GM19025 (cell line): ENCODE data around the gene DLG2.

Source experiments
- ATAC-seq: cut with Tn5 transposase; IDR thresholded peaks from one replicate; pipeline ENCODE4 v1.9.1; 2021; ENCODE audit warnings: mild to moderate bottlenecking, low read depth, moderate library complexity; ENCODE audit not compliant: unreplicated experiment

DLG2 gene

GRCh38 chr11:84724256-84724655, 902.9 kb downstream of the DLG2 start:
- no peak for ATAC-seq

- ATAC-seq = no peak
Measured at GRCh38 chr11:84722583-84723108, 904.5 kb downstream of the DLG2 start.

- ATAC-seq = no peak
Measured at GRCh38 chr11:84721561-84721961, 905.6 kb downstream of the DLG2 start.

- no peak for ATAC-seq
Measured at GRCh38 chr11:84720706-84721402, 906.3 kb downstream of the DLG2 start.

GRCh38 chr11:84719935-84720577, 907.1 kb downstream of the DLG2 start:
- ATAC-seq = no peak

- no peak for ATAC-seq
Measured at GRCh38 chr11:84714316-84714780, 912.8 kb downstream of the DLG2 start.

GRCh38 chr11:84691830-84692229, 935.3 kb downstream of the DLG2 start:
- ATAC-seq = no peak

GRCh38 chr11:84687433-84687832, 939.7 kb downstream of the DLG2 start:
- no peak for ATAC-seq

- no peak for ATAC-seq
Measured at GRCh38 chr11:84686716-84687115, 940.4 kb downstream of the DLG2 start.

- no peak for ATAC-seq
Measured at GRCh38 chr11:84685976-84686375, 941.2 kb downstream of the DLG2 start.

- no peak for ATAC-seq
Measured at GRCh38 chr11:84685149-84685548, 942.0 kb downstream of the DLG2 start.

- ATAC-seq = no peak
Measured at GRCh38 chr11:84681456-84681855, 945.7 kb downstream of the DLG2 start.

GRCh38 chr11:84675396-84676025, 951.6 kb downstream of the DLG2 start:
- ATAC-seq = no peak

- no peak for ATAC-seq
Measured at GRCh38 chr11:84673753-84674152, 953.4 kb downstream of the DLG2 start.

- no peak for ATAC-seq
Measured at GRCh38 chr11:84671325-84671999, 955.7 kb downstream of the DLG2 start.

- no peak for ATAC-seq
Measured at GRCh38 chr11:84663731-84664130, 963.4 kb downstream of the DLG2 start.

GRCh38 chr11:84660257-84660977, 966.7 kb downstream of the DLG2 start:
- no peak for ATAC-seq

- no peak for ATAC-seq
Measured at GRCh38 chr11:84655712-84656111, 971.4 kb downstream of the DLG2 start.

GRCh38 chr11:84648471-84648870, 978.7 kb downstream of the DLG2 start:
- no peak for ATAC-seq

- no peak for ATAC-seq
Measured at GRCh38 chr11:84645988-84646694, 981.0 kb downstream of the DLG2 start.
